ENCODE data around the gene LUC7L2.
"Not testable (repeated sequence)": the region's sequence is repeated elsewhere in the genome, so short reads cannot be mapped to it uniquely, and the experiment has no call there.

LUC7L2 gene

DNA sequence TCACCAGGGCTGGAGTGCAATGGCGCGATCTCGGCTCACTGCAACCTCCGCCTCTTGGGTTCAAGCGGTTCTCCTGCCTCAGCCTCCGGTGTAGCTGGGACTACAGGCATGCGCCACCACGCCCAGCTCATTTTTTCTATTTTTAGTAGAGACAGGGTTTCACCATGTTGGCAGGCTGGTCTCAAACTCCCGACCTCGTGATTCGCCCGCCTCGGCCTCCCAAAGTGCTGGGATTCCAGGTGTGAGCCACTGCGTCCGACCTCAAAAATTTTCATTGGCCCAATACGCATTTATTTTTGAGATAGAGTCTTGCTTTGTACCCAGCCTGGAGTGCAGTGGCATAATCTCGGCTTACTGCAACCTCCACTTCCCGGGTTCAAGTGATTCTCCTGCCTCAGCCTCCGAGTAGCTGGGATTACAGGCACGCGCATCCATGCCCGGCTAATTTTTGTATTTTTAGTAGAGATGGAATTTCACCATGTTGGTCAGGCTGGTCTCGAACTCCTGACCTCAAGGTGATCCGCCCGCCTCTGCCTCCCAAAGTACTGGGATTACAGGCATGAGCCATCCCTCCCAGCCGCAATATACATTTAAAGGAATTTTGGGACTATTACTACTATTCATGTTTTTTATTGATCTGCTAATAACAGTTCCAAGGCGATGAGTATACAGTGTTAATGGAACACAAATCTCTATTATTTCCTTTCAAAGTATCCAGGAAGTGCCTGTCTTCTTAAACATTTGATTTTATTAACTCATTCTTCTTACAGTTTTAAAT is 1.8 kb upstream of the LUC7L2 start:
- DNase-seq = not testable (repeated sequence)

DNA sequence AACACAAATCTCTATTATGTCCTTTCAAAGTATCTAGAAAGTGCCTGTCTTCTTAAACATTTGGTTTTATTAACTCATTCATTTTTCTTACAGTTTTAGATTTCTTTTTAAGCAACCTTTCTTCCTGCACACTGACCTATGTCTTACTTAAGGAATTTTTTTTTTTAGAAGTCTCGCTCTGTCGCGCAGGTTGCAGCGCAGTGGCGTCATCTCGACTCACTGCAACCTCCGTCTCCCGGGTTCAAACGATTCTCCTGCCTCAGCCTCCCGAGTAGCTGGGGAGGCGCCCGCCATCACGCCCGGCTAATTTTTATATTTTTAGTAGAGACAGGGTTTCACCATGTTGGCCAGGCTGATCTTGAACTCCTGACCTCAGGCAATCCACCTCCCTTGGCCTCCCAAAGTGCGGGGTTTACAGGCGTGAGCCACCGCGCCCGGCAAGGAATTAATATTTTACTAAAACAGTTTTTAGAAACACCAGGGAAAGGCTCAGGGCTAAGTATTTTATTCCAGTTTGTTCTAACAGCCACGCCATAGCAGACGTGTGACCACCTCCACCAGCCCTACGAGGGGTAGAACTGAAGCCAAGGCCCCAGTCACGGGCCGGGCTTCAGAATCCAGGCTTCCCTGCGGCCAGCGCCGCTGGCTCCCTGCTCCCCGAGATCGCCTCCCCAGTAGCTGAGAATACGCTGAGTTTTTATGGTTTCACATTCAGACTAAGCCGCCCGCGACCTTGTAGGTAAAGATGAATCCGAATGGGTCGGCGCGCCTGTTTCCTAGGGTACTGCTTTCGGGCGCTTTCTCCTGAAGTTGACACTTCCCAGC is 941 bp upstream of the LUC7L2 start:
- DNase-seq = peak; percentile 80

DNA sequence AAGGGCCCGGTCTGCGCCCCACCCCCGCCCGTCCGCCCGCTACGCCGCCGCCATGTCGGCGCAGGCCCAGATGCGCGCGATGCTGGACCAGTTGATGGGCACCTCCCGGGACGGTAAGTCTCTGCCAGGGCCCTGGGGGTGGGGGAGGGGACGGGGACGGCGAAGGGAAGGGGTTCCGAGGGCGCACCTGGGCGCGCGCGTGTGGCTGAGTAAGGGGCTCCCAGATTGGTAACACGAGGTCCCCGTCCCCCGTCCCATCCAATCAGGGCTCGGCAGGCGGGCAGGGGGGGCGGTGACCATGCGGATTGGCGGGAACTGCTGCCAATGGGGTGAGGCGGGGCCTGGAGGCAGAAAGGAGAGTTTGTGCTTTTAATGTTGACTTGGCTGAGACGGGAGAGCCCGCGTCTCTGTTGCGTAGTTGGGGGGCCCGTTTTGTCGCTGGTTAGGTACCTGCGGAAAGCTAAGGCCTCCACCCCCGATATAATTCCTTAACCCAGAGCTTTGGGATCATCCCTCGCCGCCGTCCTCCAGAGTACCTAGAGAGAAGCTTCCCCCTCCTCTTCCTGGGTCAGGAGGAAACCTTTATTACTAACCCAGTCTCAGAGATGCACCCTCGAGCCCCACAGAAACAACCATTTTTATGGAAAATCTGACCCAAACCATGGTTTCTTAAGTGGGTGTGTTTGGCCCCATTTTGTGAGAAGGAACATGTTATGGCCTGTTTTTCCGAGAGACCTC is 685 bp downstream of the LUC7L2 start:
- DNase-seq = peak; percentile 98

DNA sequence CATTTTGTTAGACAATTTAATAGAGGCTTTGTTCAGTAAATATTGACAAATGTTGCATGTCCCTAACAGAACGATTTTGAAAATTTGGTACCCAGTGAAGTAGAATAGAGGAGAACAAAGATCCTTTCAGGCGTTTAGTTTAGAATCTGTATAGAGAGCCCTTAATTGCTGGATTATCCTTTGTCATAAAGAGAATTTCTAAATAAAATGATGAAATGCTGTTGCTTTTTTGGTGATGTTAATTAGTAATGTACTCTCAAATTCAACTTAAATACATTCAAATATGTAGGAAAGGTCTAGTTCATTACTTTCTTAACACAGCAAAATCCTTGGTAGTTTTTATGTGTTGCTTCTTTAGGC is 1.2 kb downstream of the LUC7L2 start:
- DNase-seq = no peak

DNA sequence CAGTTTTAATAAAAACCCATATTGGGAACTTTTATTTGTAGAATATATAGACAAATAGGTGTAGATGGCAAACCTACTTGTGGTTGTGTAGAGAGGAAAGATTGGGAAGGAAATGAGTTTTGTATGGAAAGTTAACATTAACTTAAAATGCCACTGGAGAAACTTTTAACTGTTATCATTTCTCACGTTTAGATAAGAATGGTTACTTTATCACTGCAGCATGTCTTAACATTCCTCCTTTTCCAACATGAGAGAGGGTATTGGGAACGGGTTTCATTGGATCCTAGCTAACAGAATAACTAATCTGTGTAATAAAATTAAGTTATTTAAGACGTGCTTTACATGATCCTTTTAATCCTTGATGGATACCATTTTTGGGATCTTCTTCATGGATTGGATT is 1.8 kb downstream of the LUC7L2 start:
- DNase-seq = peak; percentile 36

DNA sequence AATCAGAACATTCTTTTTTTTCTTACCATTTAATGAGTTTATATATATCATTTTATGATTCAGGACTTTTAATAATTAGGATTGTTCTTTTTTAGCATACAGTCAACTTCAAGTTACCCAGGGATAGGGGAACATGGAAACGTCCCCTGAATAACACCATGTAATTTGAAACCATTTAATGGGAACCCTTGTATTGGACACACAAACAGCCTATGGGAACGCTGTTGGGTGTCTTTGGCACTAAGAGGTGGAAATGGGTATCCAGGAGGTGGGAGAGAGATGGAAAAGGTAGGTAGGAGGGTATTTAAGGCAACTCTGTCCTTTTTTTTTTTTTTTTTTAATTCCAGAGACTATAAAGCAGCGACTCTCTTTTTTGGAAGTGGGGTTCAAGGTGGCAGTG is 2.6 kb downstream of the LUC7L2 start:
- peak; percentile 11 for DNase-seq

DNA sequence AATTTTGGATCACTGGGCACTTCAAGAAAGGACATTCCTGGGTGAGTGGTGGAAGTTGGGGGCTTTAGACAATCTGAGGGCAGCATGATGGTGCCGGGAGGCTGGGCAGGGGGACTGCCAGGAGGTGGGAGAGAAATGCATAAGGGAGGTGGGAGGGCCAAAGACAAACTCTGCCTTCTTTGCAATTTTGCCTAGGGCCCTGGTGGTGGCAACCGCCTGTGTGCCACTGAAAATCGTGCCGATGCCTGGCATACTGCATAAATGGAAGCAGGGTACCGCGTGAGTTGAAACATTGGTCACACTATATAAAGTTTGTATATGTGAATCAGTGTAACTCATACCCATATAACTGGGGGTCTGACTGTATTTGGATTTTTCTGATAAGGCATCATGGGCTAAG is 3.3 kb downstream of the LUC7L2 start:
- no peak for DNase-seq

DNA sequence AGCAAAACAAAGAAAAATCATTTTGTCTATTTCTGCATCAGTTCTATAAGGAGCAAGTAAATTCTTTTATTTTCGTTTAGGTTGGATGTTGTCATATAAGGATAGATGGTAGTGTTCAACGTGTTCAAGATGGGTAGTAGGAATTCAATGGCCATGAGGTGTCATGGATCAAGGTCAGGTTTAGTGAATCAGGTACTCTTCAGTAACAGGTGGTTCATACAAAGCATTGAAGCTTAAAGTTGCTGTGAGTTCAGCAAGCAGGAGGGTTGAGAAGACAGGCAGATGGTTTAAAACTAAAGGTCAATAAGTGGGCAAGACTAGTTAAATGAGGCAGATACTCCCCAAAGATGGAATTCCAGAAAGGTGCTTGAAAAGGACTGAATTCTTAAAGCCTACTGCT is 5.6 kb downstream of the LUC7L2 start:
- DNase-seq = no peak

DNA sequence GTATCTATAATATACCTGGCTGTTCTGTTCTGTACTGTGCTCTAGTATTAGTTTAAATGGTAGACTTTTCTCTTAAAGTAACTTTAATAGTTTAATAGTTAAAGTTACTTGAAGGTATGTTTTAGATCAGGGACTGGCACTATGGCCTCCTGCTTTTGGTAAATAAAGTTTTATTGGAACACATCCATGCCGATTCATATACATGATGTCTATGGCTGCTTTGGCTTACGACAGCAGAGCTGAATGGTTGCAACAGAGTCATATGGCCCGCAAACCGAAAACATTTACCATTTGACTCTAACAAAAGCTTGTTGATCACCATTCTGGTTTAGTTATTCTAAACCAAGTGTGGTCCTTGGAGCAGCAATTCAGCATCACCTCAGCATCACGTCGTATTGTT is 6.7 kb downstream of the LUC7L2 start:
- no peak for DNase-seq

- peak; percentile 20 for DNase-seq
Measured at GRCh38 chr7:139367438-139368155, 7.9 kb downstream of the LUC7L2 start.

- no peak for DNase-seq
Measured at GRCh38 chr7:139370301-139370942, 10.7 kb downstream of the LUC7L2 start.

GRCh38 chr7:139370943-139371313 is 11.2 kb downstream of the LUC7L2 start:
- DNase-seq = no peak

GRCh38 chr7:139374246-139374645 is 14.6 kb downstream of the LUC7L2 start:
- DNase-seq = no peak

DNA sequence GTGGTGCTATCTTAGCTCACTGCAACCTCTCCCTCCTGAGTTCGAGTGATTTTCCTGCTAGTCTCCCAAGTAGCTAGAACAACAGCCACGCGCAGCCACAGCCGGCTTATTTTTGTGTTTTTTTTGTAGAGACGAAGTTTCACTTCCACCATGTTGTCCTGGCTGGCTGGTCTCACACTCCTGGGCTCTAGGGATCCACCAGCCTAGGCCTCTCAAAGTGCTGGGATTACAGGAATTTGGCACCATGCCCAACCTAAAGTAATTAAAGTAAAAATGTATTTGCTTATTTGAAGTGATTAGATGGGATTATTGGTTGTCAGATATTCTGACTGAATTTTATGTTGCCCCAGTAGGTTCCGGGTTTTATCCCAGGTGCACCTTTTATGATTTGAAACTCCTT is 22.7 kb downstream of the LUC7L2 start:
- DNase-seq = peak; percentile 77

GRCh38 chr7:139384611-139385010 is 24.9 kb downstream of the LUC7L2 start:
- no peak for DNase-seq

- no peak for DNase-seq
Measured at GRCh38 chr7:139387594-139387993, 27.9 kb downstream of the LUC7L2 start.

DNA sequence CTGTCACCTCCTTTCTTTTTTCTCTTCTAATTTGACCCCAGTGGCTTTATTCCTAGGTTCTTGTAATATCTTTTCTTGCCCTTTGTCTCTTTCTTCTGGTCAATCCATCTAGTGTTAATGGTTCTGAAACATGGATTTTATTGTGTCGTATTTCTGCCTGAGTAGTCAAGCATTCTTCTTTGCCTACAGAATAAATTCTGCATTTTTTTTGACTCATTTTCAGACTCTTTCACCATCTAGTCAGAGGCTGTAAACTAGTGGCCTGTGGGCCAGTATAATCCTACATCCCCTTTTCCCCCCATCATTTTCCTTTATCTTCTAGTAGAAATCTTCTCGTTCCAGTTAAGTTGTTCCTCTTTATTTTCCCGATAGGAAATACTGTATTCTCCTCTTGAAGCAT is 29.4 kb downstream of the LUC7L2 start:
- DNase-seq = no peak

- DNase-seq = no peak
Measured at GRCh38 chr7:139389774-139390173, 30.1 kb downstream of the LUC7L2 start.

DNA sequence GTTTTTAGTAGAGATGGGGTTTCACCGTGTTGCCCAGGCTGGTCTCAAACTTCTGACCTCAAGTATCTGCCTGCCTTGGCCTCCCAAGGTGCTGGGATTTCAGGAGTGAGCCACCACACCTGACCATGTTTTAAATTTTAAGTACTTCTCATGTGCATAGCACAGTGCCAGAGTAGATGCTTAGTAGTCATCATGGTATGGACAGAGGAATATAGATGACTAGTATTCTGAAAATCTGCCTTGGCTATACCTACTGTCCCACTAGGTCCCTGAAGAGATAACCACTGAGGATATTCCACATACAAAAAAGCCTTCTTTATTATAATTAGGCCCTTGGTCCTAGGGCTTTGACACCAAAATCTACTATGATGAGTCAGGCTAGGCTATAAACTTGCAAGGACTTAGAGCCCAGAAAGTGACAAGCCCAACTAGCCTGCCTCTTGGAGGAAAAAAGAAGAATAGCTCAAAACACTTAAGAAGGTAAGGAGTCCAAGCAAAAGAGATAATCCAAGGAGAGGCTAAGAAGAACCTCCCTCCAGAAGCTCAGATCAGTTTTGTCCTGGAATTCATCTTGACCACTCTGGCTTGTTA is 34.0 kb downstream of the LUC7L2 start:
- DNase-seq = no peak

DNA sequence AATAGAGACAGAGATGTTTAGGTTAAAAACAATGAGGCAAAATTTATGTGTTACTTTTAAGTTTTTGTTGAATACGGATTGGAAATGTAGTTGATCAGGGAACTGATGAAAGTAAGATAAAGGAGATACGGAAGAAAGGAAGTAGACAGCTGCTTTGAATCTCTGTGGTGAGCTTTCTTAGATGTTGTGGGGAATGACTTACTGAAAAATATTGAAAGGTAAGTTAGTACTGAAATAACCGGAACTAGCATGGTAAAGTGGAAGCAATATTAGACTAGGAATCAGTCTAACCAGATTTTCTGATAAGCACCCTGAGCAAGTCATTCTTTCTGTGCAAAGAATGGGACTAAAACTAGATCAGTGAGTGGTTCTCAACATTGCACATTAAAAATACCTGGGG is 34.8 kb downstream of the LUC7L2 start:
- DNase-seq = no peak

- DNase-seq = no peak
Measured at GRCh38 chr7:139396323-139396951, 36.7 kb downstream of the LUC7L2 start.

GRCh38 chr7:139397192-139397591 is 37.5 kb downstream of the LUC7L2 start:
- no peak for DNase-seq

Measured in NCI-H82 (cell line).